Stimulated activated CD4-positive, alpha-beta T cell treated with anti-CD3 and anti-CD28 coated beads, Interleukin-1b, Interleukin-23, amount 100 ng/mL, for 1 hour (primary cell): ENCODE data around the gene SPSB4.
"Not testable (repeated sequence)": the region's sequence is repeated elsewhere in the genome, so short reads cannot be mapped to it uniquely, and the experiment has no call there.

Experiments used
- DNase-seq, 2 donors: peaks; one replicate each; pipeline ENCODE4 v3.0.0-alpha.2; 2020; ENCODE audit warnings: low read depth in 2 of 2

The SPSB4 gene

DNA sequence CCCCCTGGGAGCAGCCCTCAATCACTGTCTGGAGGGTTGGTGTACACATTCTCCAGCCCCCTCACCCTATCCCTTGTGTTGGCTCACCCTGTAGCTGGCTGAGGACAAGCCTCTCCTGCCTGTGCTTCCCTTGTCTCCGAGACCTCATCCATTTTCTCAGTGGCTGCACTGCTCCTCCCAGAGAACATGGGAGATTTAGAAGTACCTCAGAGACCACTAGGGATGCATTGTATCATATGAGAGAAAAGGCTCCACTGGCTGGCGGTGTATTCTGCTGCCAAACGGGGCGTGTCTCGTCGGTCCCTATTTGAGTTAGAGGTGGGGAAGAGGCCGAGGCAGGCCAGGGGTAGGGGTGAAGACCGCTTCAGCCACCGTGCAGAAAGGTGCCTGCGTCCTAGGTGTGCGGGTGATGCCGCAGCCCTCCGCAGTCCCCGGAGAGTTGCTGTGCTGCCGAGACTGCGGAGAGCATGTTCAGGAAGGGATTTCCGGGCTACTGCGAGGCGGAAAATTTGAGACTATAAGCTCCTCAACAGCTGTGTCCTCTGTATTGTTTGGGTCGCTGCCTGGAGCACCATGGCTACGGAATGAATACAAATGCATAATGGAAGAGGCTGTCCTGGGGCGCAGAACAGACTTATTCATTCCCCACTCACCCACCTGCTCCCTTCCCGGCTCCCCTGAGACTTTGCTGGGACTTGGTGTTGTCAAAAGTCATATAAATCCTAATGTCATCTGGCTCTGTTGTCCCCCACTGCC, 43.8 kb downstream of the SPSB4 start:
- DNase-seq: no peak

DNA sequence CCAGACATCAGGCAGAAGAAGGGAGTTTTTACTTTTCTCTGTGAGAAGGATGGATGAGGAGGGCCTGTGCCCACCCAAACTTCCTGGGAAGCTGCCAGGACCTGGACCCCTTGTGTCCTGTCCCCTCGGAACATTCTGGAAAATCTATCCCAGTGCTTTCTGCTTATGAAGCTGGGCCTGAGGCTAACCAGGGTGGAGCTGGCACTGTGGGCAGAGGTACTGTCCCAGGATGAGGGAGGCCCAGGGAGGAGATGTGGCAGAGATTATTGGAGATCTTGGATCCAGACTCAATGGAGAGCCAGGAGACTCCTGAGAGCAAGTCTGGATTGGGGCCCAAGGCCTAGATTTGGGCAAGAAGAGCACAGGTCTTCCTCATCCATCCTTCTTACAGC, 44.4 kb downstream of the SPSB4 start:
- DNase-seq: no peak

DNA sequence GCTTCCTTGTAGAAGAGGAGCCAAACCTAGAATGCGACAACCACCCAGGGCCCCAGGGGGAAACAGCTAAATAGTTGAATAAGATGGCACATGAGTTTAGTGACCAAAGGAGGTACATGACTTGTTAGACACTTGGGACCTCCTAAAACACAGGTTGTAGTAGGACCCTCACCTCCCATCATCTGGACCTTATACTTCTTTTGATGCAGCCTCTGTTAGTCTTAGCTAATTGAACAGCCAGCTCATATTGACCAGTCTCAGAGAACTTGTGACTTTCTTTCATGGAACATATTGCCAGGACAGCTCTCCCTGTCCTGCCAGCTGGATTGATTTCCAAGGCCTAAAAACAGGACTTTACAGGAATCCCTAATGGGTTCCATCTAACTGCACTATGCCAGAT, 45.0 kb downstream of the SPSB4 start:
- no peak for DNase-seq

DNA sequence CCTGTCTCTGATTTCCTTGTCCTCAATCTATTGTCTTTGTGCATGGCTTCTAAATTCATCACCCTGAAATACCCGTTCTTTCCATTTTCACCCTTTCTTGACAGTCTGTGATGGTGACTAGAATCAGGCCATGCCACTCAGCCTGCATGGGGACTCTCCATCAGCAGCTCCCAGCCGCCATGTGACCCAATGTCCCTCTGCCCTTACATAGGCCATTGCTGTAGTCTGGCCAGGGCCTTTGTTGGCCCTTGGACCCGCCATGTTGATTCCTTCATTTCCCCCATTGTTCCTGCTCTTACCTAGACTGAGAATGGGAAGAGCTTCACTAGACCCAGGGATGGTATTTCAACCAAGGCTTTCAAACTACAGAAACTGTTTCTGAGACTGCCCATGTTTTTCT, 45.8 kb downstream of the SPSB4 start:
- no peak for DNase-seq

DNA sequence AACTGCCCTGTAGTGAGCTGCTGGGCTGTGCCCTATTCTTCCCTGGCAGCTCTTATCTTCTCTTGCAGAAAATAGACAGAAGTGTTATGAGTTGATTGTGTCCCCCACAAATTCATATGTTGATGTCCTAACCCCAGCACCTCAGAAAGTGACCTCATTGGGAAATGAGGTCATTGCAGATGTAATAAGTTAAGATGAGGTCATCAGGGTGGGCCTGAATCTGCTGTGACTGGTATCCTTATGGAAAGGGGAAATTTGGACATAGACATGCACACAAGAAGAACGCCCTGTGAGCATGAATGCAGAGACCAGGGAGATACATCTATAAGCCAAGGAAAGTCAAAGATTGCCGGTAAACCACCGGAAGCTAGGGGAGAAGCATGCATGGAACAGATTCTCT, 49.0 kb downstream of the SPSB4 start:
- no peak for DNase-seq

DNA sequence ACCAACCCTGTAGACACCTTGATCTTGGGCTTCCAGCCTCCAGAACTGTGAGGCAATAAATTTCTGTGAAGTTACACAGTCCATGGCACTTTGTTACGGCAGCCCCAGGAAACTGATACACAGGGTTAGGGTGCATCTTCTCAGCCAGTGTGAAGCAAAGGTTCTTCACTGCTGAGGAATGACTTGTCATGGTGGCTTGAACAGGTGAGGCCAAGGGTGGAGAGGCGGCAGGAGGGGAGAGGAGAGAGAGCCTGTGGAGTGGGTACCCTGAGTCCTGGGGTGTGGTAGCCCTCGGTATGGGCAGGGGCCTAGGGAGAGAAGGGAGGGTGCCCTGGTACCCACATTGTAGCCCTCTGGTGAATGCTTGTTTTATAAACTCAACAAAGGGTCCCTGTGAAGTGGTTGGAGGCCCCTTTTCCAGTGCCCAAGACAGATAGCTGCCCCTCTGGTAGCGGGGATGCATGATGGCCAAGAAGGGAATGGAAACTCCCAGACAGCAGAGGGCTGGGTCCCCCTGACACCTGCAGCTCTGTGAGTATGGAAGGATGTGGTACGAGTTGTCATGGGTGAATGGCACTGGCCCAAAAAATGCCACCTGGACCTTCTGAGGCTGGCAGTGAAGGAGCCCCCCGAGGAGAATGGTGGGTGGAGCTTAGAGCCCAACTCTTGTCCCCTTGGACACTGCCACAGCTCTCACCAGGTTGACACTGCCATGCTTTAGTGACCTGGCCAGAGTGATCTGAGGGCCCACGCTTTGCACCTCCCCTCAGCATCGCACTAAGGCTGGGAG, 49.6 kb downstream of the SPSB4 start:
- no peak for DNase-seq

DNA sequence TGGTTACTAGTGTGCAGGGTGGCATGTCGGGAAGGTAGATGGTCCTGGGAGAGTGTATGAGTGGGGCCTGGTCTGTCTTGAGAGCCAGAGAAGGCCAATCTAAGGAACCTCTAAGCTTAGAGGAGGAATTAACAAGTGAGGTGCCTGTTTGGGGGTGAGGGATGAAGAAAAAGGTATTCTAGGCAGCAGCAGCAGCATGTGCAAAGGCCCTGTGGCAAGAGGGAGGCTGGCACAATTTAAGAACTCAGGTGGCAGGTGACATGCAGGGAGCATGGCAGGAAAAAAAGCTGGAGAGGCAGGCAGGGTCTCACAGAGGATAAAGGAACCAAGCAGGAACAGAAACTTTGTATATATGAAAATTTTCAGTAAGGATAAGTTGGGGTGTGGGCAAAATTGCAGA, 51.2 kb downstream of the SPSB4 start:
- DNase-seq: no peak

DNA sequence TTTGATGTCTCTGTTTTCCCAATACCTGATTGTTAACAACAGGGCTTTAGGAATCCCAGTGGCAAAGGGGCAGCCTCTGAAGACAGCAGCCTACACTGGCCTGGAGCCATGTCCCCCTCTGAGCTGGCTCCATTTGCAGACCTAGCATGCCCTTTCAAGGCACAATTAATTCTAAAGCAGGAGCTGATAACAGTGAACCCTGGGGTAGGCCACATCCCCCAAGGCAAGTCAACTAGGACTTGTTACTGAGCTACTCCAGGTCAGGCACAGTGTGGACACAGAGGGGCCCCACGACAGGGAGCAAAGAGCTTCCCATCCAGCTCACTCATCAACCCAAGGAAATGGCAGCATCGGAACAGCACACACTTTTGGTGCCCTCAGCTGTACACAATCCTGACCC, 51.9 kb downstream of the SPSB4 start:
- DNase-seq: no peak

DNA sequence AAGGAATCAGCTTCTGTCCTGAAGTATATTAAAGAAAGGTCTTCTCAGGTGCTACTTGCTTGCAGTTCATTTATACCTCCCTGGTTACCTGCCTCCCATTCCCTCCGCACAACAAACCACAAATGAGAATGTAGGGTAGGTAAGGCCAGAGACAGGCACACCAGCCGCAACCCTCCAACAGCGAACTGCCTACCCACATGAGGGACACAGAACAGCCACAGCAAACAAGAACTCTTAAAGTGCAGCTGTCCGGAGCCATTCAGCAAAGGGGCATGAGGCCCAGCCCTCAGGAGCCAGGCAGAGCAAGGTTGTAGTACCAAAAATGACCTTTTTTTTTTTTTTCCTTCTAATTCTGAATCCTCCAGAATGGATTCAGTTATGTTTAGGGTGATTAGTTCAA, 52.4 kb downstream of the SPSB4 start:
- no peak for DNase-seq

DNA sequence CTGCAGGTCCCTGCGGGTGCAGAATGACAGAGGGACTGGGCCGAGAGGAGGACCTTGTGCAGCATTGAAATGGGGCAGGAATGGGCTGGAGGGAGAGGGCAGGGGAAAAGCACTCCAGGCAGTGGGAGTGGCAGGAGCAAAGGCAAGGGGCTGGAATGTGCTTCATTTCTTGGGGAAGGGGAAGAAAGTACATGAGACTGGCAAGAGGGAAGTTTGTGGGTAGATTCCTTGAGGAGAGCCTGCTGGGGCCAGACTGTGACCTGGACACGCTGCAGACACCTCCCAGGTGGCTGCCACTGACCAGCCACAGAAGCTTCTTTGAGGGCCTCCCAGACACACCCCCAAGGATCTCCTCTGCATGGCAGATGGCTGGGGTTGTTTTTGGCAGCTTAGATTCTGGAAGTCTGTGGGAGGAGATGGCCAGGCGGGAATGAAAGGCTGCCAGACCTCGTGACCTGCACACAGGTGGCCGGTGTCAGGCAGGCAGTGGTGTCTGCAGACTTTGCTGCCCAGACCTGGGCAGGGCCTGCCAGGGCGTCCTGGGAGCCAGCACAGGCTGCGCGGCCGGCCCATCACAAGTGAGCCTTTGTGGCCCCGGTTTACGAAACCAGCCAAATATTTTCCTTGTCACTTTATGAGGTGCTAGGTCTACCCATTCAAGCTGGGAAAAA, 53.1 kb downstream of the SPSB4 start:
- DNase-seq: no peak

DNA sequence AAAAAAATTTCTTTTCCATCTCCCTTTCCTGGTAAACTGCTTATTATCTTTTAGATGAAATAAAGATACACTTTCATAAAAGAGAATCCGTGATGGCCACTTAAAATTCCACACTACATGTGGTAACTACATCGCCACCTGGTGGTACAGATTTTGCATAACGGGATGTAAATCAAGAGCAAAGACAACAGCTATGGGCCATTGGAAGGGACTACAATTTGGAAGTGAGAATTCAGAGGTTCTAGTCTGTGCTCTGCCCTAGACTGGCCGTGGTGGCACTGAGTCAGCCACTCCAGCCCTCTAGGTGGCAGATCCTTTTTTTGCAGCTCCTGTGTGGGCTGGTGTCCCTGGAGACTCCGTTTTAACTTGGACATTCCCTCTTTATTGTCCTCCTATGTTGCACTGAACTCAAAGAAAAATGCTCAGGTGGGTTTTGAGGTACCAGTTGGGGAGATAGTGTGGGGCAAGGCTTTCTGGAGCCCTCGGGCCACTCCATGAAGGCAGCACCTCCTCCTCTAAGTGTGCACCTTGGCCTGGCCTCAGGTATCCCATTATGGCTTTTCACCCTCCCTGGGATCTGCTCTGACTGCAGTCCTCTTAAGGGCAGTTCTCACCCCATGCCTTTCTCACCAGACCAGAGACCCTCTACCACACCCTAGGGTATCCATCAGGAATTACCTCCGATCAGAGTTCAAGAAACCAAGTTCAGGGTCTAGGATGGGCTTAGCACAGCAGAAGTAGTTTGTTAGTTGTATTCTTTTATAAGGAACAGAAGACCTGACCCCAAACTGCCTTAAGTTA, 54.9 kb downstream of the SPSB4 start:
- peak; percentile 17 to 22 for DNase-seq

DNA sequence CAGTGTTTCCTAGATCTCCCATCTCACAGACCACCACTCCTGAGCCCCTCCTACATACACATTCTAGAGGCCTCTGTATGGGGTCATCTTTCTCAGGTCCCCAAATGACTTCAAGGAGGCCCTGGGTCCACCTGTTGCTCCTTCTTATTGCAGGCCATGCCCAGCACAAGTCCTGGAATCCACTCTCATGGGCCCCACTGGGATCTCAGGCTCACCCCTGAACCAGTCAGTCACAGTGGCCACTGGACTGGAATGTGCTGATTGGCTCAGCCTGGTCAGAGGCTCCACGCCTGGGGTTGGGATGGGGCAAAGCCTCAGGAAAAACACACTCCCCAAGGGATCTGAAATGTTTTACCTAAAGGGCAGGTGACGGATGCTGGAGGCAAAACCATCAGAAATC, 55.7 kb downstream of the SPSB4 start:
- DNase-seq: no peak

DNA sequence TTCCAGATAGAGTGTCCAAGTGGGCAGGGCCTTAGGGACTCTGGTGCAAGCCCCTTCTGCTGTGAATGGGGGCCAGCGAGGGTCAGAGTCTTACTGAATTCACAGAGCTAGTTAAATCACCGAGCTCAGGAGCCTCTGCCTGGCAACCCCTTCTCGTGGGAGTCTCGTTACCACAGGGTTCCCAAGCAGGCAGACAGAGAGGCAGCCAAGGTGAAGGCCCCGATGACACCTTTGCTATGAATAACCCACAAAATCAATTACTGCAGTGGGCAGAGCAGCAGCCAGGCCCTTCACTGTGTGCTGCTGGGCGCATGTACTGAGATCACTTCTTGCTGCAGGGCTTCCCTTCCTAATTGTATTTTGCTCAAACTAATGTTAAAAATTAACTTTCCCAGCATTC, 56.9 kb downstream of the SPSB4 start:
- DNase-seq: no peak

DNA sequence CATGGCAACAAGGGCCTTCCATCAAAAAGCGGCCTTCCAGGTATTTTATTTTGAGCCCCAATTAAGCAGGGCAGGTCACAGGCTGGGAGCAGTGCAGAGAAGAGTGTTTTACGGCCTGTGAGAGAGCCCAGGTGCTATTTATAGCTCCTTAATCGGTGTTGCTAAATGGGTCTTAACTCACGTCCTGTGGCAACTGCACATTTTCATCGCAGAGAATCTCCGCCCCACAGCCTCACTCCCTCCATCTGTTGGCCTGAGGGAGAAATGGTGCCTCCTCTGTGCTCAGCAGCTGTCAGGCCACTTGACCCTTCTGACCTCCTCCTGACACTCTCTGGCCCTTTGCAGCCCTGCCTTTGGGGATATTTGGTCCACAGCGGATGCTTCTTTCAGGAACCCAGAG, 58.6 kb downstream of the SPSB4 start:
- DNase-seq: no peak

DNA sequence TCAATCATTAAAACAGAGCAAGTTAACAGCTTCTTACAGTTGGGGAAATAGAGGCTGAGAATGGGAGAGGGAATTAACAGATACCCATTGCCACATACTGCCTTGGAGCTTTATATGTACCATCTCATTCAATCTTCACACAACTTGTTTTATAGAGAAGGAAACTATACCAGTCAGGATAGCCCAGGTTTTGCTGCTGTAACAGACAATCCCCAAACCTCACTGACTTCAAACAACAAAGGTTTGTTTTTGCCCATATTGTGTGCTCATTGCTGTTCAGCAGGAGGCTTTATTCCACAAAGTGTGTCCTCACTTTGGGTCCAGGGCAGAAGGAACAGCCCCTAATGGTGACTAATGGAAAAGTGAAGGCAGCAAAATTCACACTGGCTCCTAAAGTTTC, 59.2 kb downstream of the SPSB4 start:
- no peak for DNase-seq

DNA sequence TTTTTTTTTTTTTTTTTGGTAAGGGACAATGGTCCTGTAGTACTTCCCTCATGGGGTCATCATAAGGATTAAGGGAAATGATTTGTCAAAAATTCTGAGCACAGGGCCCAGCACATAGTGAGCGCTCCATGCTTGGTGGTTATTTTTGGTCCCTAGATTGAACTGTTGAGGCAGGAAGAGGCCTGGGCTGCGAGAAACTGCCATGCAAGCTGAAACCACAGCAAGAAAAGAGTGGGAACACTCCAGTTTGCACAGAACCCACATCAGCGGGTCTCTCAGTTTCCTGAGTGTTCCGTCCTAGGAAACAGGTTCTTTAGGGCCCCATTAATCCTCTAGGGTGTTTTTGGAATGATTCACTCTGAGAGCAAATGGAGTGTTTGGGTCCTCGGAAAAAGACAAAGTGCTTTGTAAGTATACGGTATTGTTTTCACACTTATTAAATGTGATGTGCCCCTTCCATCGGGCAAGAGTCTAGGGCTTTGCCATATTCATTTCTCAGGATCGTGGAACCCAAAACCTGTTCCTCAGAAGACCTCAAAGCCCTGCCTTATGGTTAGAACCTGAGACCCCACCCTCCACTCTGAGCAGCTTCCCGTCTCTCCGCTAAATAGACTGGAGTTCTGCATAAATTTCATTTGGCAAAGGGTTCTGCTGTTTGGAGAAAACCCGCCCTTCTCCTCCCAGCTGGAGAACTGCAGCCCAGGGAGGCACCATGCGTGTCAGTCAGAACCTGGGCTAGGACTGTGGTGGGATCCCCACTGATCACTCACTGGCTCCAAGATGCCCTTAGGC, 60.4 kb downstream of the SPSB4 start:
- no peak for DNase-seq

DNA sequence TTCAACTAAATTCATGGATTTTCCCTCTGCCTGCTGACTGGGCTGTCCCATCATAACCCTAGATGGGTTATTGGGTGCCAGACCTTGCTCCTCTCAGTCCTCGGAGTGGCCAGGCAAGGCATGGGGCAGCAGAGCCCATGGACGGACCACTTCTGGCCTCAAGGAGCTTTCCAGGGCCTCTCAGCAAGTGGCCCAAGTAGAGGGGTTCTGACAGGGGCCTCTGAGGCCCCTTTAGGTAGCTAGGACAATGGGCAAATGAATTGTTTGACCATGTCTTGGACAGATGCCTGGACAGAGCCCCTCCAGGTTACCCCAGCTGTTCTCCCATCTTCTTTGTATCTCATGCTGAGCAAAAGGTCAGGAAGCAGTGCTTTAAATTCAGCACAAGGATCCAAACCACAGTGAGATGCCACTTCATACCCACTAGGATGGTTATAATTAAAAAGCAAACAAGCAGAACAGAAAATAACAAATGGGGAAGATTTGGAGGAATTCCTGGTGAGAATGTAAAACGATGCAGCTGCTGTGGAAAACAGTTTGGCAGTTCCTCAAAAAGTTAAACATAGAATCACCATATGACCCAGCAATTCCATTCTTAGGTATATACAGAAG, 61.6 kb downstream of the SPSB4 start:
- DNase-seq: no peak

DNA sequence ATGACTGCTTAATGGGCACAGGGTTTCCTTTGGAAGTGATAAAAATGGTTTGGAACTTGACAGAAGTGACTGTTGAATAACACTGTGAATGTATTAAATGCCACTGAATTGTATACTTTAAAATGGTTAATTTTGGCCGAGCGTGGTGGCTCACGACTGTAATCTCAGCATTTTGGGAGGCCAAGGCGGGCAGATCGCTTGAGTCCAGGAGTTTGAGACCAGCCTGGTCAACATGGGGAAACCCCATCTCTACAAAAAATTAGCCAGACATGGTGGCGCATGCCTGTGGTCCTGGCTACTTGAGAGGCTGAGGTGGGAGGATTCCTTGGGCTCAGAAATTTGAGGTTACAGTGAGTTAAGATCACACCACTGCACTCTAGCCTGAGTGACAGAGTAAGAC, 62.5 kb downstream of the SPSB4 start:
- DNase-seq: not testable (repeated sequence)

DNA sequence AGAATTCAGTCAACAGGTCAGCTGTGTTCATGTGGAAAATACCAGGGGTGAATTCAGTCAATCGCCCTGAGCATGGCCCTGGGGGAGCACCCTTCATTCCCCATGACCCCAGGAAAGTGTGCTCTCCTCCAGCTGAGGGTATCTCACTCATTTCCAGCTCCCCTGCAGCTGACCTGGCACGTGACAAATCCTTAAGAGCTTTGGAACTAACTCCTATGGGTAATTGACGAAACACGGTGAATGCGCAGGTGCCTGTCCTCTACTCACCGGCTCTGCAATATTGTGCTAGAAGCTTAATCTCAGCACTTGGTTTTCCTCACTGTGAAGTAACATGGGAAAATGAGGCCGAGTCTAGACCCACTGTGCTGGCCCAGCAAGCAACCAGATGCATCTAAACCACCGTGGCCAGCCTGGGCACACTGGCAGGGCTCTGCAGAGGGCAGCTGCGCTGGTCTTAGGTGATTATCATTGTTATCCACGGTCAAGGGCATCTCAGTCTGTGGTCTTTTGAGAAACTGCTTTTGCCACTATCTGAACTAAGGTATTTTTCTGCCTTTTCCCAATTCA, 63.1 kb downstream of the SPSB4 start:
- DNase-seq: no peak

DNA sequence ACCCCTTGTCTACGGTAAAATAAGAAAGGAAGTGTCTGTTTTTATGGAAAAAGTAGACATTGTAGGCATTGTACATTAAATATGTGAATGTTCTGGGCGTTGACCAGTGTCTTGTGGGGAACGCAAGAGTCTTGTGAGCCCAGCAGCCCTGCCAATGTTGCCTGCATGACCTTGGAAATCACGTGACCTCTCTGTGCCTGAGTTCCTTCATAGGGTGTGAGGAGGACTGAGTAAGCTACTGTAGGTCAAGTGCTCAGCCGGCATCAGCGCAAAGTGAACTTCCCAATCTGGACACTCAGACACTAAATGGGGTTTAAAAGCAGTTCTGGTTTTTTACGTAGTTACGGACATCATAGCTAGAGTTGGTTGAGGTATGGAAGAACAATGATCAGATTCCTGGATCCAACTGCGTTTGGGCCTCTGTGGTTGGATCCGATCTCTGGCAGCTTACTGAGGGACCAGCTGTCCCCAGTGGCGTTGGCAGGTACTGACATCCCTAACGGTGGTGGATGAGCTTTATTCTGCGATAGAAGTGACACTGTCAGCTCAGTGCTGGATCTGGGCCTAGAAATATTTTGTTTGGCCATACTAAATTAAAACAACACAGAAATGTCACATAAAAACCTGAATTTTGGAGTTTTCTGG, 63.8 kb downstream of the SPSB4 start:
- DNase-seq: no peak
